ENCODE results near the gene P2RY8.

- TF ChIP-seq CTCF (IDR thresholded peaks at IDR 0.05; ENCODE audit: low read length) = no peak
- no peak for TF ChIP-seq EZH2 (optimal IDR thresholded peaks at IDR 0.05; ENCODE audit: low read depth, low read length)
Observed at GRCh38 chrX:1536712-1537030, 314 bp downstream of the P2RY8 start.

Measured in MM.1S (cell line).